D721Med (cell line): Measurements from ENCODE around the gene PLGRKT.

ENCODE experiments used
- DNase-seq: peaks from one replicate; pipeline ENCODE4 v3.0.0; 2011; ENCODE audit warnings: low spot score; ENCODE audit not compliant: insufficient read length
- FAIRE-seq: peaks from 2 replicates; lab custom pipeline; 2011; peaks lifted over from hg19 to GRCh38; lab: Jason Lieb, UNC
- CTCF ChIP-seq: IDR thresholded peaks from 2 replicates; pipeline ENCODE4 v1.5.1; 2012; ENCODE audit warnings: mild to moderate bottlenecking, control low read depth; ENCODE audit not compliant: insufficient read depth; ENCODE audit errors: missing control alignments

Gene PLGRKT

GRCh38 chr9:5375790-5376477, 61.8 kb downstream of the PLGRKT start:
- DNase-seq, result no peak
- TF ChIP-seq CTCF, result no peak
- FAIRE-seq, result no peak

GRCh38 chr9:5375091-5375490, 62.6 kb downstream of the PLGRKT start:
- FAIRE-seq, result no peak
- no peak for DNase-seq
- TF ChIP-seq CTCF, result no peak

DNA sequence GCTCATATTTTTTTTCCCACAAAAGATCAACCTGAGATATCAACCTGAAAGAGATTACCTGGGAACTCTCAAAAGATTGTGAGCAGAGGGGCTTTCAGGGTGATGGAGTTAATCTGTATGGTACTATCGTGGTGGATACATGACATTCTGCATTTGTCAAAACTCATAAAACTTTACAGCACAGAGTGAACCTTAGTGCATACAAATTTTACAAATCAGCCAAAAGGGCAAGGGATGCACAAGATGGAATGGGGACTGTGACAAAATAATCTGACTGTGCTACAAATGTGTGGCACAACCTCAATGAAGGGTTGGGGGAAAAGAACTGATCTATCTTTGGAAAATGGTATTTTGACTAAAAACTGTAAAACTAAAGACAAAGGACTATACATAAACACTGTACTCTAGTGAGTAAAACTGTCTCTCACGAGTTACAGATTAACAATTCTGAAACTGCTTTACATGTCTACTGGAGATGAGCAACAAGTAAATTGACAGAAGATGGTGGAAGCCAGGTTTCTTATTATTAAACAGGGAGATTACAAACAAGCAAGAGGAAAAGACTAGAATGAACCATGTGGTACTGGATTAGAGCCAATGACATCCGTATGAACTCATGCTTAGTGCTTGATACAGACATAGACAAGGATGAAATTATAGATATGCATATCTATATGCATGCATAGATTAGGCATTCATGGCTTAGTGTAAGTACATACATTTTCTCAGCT, 73.3 kb downstream of the PLGRKT start:
- TF ChIP-seq CTCF, result no peak
- FAIRE-seq (no peak), DNase-seq (no peak)

GRCh38 chr9:5361326-5362010, 76.3 kb downstream of the PLGRKT start:
- DNase-seq, result no peak
- TF ChIP-seq CTCF, result no peak
- no peak for FAIRE-seq

DNA sequence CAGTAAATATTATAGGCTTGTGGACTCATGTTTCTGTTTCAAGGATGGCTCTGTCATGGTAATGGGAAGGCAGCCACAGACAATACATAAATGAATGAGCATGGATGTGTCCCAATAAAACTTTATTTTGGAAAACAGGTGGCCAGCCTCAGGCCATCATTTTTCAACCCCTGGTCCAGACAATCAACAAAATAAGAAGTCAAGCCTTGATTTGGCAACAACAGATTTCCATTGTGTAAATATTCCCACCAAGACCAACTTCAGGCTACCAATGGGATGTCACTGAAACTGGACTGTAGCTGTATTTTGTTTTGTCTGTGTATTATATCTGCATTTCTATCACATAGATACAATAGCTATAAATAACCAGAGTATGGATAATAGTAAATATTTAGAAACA, 77.4 kb downstream of the PLGRKT start:
- DNase-seq, result no peak
- TF ChIP-seq CTCF, result no peak
- no peak for FAIRE-seq

DNA sequence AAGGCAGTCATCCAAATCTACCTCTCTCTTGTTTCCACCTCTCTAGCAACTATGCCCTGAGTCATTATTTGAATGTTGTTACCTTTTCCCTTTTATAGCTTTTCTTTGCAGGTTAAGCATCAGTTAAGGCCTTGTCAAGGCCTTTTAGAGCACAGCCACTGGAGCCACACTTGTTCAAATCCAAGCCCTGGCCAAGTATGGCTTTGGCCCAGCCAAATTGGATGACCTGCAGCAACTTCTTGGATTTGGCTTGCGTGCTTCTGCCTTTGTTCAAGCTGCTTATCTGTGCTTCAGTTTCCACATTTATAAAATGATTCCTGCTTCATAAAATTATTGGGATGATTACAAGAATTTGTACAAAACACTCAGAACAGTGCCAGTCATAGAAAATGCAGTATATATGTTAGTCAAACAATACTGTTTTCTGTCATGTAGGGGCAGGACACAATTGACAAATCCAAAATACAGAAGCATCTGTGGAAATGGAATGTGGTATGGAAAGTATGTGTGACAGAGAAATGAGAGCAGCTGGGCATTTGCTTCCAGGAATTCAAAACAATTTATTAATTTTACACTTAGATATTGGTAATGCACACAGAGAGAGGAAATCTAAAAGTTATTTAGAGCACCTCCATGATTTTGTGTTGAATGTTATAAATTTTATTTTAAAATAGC, 80.2 kb downstream of the PLGRKT start:
- FAIRE-seq (no peak), DNase-seq (no peak)
- no peak for TF ChIP-seq CTCF
